IMR-90 (cell line): ENCODE measurements around the gene SUGCT. TPM values are rescaled to one million over a fixed set of nuclear protein-coding genes. Genes with fewer than 3 reads are reported as not detected.

Experiments used
- ATAC-seq: fragments of 200-7000 bp; cut with Tn5 transposase; 2 replicates; pipeline ENCODE4 v1.9.1; 2020; ENCODE audit warnings: low read depth, mild to moderate bottlenecking, moderate library complexity
- BruUV-seq: library from RNA; stranded (reverse); fragments of 400-500 nt; replicated peaks from 2 replicates; lab custom pipeline; 2021; lab: Mats Ljungman, UMichigan
- CTCF ChIA-PET: fragments of 300-600 bp; formaldehyde crosslinking; extraction: SDS; loops from one replicate; lab custom pipeline; 2021; ENCODE audit warnings: antibody characterized with exemption; lab: Yijun Ruan, JAX
- POLR2A ChIA-PET: fragments of 300-600 bp; sonication (Branson Sonifier 250); formaldehyde crosslinking; loops from one replicate; lab custom pipeline; 2022; ENCODE audit warnings: antibody characterized with exemption; ENCODE audit not compliant: unreplicated experiment; lab: Charles Lee
- DNase-seq: peaks from one replicate; pipeline ENCODE4 v3.0.0; 2013
- H2AFZ ChIP-seq: replicated peaks from 2 replicates; pipeline ENCODE3; 2013; ENCODE audit warnings: low read length, mild to moderate bottlenecking; ENCODE audit not compliant: poor library complexity
- H2AK5ac ChIP-seq: 2 replicates; pipeline ENCODE4 v1.6.1; 2013; ENCODE audit warnings: low read depth, low read length, inconsistent platforms
- H2AK9ac ChIP-seq: replicated peaks from 2 replicates; pipeline ENCODE3; 2013; ENCODE audit warnings: mild to moderate bottlenecking, low read depth, low read length, moderate library complexity; ENCODE audit not compliant: poor library complexity
- H2BK120ac ChIP-seq: 2 replicates; pipeline ENCODE4 v1.6.1; 2013; ENCODE audit warnings: low read depth, low read length, inconsistent platforms
- H2BK15ac ChIP-seq: 3 replicates; pipeline ENCODE4 v1.6.1; 2013; ENCODE audit warnings: low read depth, low read length, inconsistent platforms
- H2BK20ac ChIP-seq: 2 replicates; pipeline ENCODE4 v1.6.1; 2013; ENCODE audit warnings: low read depth, mild to moderate bottlenecking, inconsistent platforms, low read length, moderate library complexity
- H2BK5ac ChIP-seq: 2 replicates; pipeline ENCODE4 v1.6.1; 2013; ENCODE audit warnings: mild to moderate bottlenecking, low read depth, low read length, inconsistent platforms; ENCODE audit not compliant: poor library complexity, severe bottlenecking
- H3K14ac ChIP-seq: replicated peaks from 2 replicates; pipeline ENCODE4 v1.6.1; 2013; ENCODE audit warnings: low read depth, low read length, inconsistent platforms
- H3K18ac ChIP-seq: 2 replicates; pipeline ENCODE4 v1.6.1; 2013; ENCODE audit warnings: low read depth, low read length, control low read depth
- H3K23ac ChIP-seq: 2 replicates; pipeline ENCODE4 v1.6.1; 2013; ENCODE audit warnings: low read depth, low read length, inconsistent platforms
- H3K27ac ChIP-seq: 2 replicates; pipeline ENCODE4 v1.5.1; 2013; ENCODE audit warnings: mild to moderate bottlenecking, control low read depth, low read length; ENCODE audit not compliant: insufficient read depth
- H3K27me3 ChIP-seq: 2 replicates; pipeline ENCODE4 v1.6.1; 2013; ENCODE audit warnings: low read length; ENCODE audit not compliant: control insufficient read depth, insufficient read depth
- H3K36me3 ChIP-seq: 2 replicates; pipeline ENCODE4 v1.6.1; 2013; ENCODE audit warnings: low read length, mixed read lengths; ENCODE audit not compliant: control insufficient read depth, insufficient read depth
- H3K4ac ChIP-seq: 2 replicates; pipeline ENCODE4 v1.6.1; 2013; ENCODE audit warnings: low read depth, low read length, inconsistent platforms
- H3K4me1 ChIP-seq: 2 replicates; pipeline ENCODE4 v1.6.1; 2013; ENCODE audit warnings: low read length, mixed read lengths; ENCODE audit not compliant: control insufficient read depth, insufficient read depth
- H3K4me2 ChIP-seq: 2 replicates; pipeline ENCODE4 v1.6.1; 2013; ENCODE audit warnings: low read depth, mild to moderate bottlenecking, control low read depth, low read length, moderate library complexity
- H3K4me3 ChIP-seq: 2 replicates; pipeline ENCODE4 v1.5.1; 2013; ENCODE audit warnings: low read depth, mild to moderate bottlenecking, control low read depth, low read length, moderate library complexity; ENCODE audit not compliant: insufficient read depth
- H3K56ac ChIP-seq: 2 replicates; pipeline ENCODE4 v1.6.1; 2013; ENCODE audit warnings: low read length, inconsistent platforms; ENCODE audit not compliant: insufficient read depth; ENCODE audit errors: extremely low read depth
- H3K79me1 ChIP-seq, 2 experiments: 2 replicates each; pipeline ENCODE4 v1.6.1; 2013; ENCODE audit warnings: low read length in 2 of 2, inconsistent platforms in 1 of 2, low read depth in 1 of 2
- H3K9ac ChIP-seq: 2 replicates; pipeline ENCODE4 v1.6.1; 2013; ENCODE audit warnings: low read depth, low read length, control low read depth
- H3K9me1 ChIP-seq: 2 replicates; pipeline ENCODE4 v1.6.1; 2013; ENCODE audit warnings: low read length, inconsistent platforms; ENCODE audit not compliant: insufficient read depth
- H3K9me3 ChIP-seq: 2 replicates; pipeline ENCODE4 v1.6.1; 2013; ENCODE audit warnings: low read length; ENCODE audit not compliant: control insufficient read depth, insufficient read depth
- H4K20me1 ChIP-seq: 2 replicates; pipeline ENCODE4 v1.6.1; 2013; ENCODE audit warnings: low read length, inconsistent platforms; ENCODE audit not compliant: insufficient read depth
- H4K5ac ChIP-seq: 2 replicates; pipeline ENCODE4 v1.6.1; 2013; ENCODE audit warnings: mild to moderate bottlenecking, low read depth, low read length, control low read depth
- H4K8ac ChIP-seq, 2 experiments: 2 replicates each; pipeline ENCODE4 v1.6.1; 2013; ENCODE audit warnings: low read depth in 2 of 2, low read length in 2 of 2, control low read depth in 1 of 2, inconsistent platforms in 1 of 2
- H4K91ac ChIP-seq: 2 replicates; pipeline ENCODE4 v1.6.1; 2013; ENCODE audit warnings: low read depth, low read length, inconsistent platforms; ENCODE audit not compliant: insufficient read depth
- BHLHE40 ChIP-seq: fragments of 150-350 bp; IDR thresholded peaks from 2 replicates; pipeline ENCODE4 v1.6.1; 2016; ENCODE audit warnings: mild to moderate bottlenecking, low read depth, low read length
- CEBPB ChIP-seq: IDR thresholded peaks from 2 replicates; pipeline ENCODE4 v1.6.1; 2012; ENCODE audit warnings: low read depth, low read length, improper control_type of control experiment
- CHD1 ChIP-seq: IDR thresholded peaks from 2 replicates; pipeline ENCODE4 v1.6.1; 2012; ENCODE audit warnings: low read depth, low read length, improper control_type of control experiment
- CTCF ChIP-seq: conservative IDR thresholded peaks from 2 replicates; pipeline ENCODE4 v1.5.1; 2012; ENCODE audit warnings: mild to moderate bottlenecking, low read depth, low read length, improper control_type of control experiment
- ELK1 ChIP-seq: fragments of 150-350 bp; IDR thresholded peaks from 2 replicates; pipeline ENCODE4 v1.6.1; 2016; ENCODE audit warnings: low read depth, mild to moderate bottlenecking, low read length, moderate library complexity, borderline replicate concordance
- FOS ChIP-seq: fragments of 150-350 bp; IDR thresholded peaks from 2 replicates; pipeline ENCODE4 v1.6.1; 2016; ENCODE audit warnings: low read depth, low read length
- MAFK ChIP-seq: IDR thresholded peaks from 2 replicates; pipeline ENCODE4 v1.6.1; 2012; ENCODE audit warnings: low read depth, low read length, improper control_type of control experiment
- MAZ ChIP-seq: IDR thresholded peaks from 2 replicates; pipeline ENCODE4 v1.6.1; 2012; ENCODE audit warnings: low read depth, mild to moderate bottlenecking, low read length, improper control_type of control experiment, moderate library complexity, borderline replicate concordance
- MXI1 ChIP-seq: IDR thresholded peaks from 2 replicates; pipeline ENCODE4 v1.6.1; 2012; ENCODE audit warnings: low read depth, mild to moderate bottlenecking, low read length, moderate library complexity, borderline replicate concordance
- NFE2L2 ChIP-seq: fragments of 150-350 bp; IDR thresholded peaks from 2 replicates; pipeline ENCODE4 v1.6.1; 2016; ENCODE audit warnings: low read depth, mild to moderate bottlenecking, low read length
- POLR2A ChIP-seq: IDR thresholded peaks from 2 replicates; pipeline ENCODE4 v1.6.1; 2012; ENCODE audit warnings: mild to moderate bottlenecking, low read depth, low read length
- RAD21 ChIP-seq: IDR thresholded peaks from 2 replicates; pipeline ENCODE4 v1.6.1; 2012; ENCODE audit warnings: low read length, improper control_type of control experiment
- RCOR1 ChIP-seq: IDR thresholded peaks from 2 replicates; pipeline ENCODE4 v1.6.1; 2012; ENCODE audit warnings: mild to moderate bottlenecking, low read length, improper control_type of control experiment; ENCODE audit not compliant: insufficient replicate concordance
- RFX5 ChIP-seq: IDR thresholded peaks from 2 replicates; pipeline ENCODE4 v1.8.0; 2012; ENCODE audit warnings: low read depth, mild to moderate bottlenecking, low read length, moderate library complexity
- SMC3 ChIP-seq: fragments of 150-350 bp; IDR thresholded peaks from 2 replicates; pipeline ENCODE4 v1.6.1; 2016; ENCODE audit warnings: low read depth, mild to moderate bottlenecking, antibody characterized with exemption, low read length, moderate library complexity
- USF2 ChIP-seq: fragments of 150-350 bp; IDR thresholded peaks from 2 replicates; pipeline ENCODE4 v1.6.1; 2017; ENCODE audit warnings: mild to moderate bottlenecking, antibody characterized with exemption, low read length, low read depth
- WGBS, 2 experiments: methylation state at CpG; one replicate each; pipeline versions ENCODE4 v1.1.5 to v1.1.7; 2013; ENCODE audit warnings: missing lambda C conversion rate in 2 of 2; ENCODE audit not compliant: insufficient read length in 1 of 2; ENCODE audit errors: extremely low coverage in 2 of 2; 5-methylcytosine and 5-hydroxymethylcytosine counted together
- dilution Hi-C: fragments of 300-500 bp; cut with HindIII; formaldehyde crosslinking; loops from one replicate; pipeline ENCODE4 v1.14.3; 2018; ENCODE audit warnings: low sequenced_read_pairs; ENCODE audit not compliant: unreplicated experiment
- in situ Hi-C: fragments of 300-500 bp; cut with MboI; formaldehyde crosslinking; loops from 3 replicates; pipeline ENCODE4 v1.14.3; 2019; ENCODE audit warnings: low sequenced_read_pairs, inconsistent platforms, mixed read lengths
- intact Hi-C: fragments of 100-400 bp; cut with micrococcal nuclease; formaldehyde crosslinking; loops from 2 replicates; pipeline ENCODE4 v1.10.0; 2022
- polyA plus RNA-seq, 3 experiments: library from polyadenylated mRNA; depleted of rRNA; stranded (reverse); fragments of >200 nt; gene quantifications; 2 replicates each; pipeline ENCODE4 v1.2.3, GENCODE V29; 2012; ENCODE audit warnings: low replicate concordance in 1 of 3
- total RNA-seq: library from RNA; depleted of rRNA; stranded (reverse); fragments of >200 nt; gene quantifications from 2 replicates; pipeline ENCODE4 v1.2.3, GENCODE V29; 2012

SUGCT gene
- total and polyA plus RNA-seq, 2 of the 4 experiments (the other 2 are of a cell fraction): 5.9 to 8.3 TPM

- Histone ChIP-seq H3K14ac (no peak overlapping the region; the same call in 1 of the 2 replicates), H4K20me1 (no peaks in the 10 kb centered on the region), H4K8ac (no peak overlapping the region), H2BK20ac (no peak overlapping the region), H3K9me3 (no peaks in the 10 kb centered on the region), H3K4ac (no peak overlapping the region), H3K9me1 (peaks cover 6% of the 10 kb centered on the region; the same call in 1 of the 2 replicates), H3K27me3 (no peaks in the 10 kb centered on the region), H2AK5ac (no peak overlapping the region), H2BK120ac (no peak overlapping the region), H3K36me3 (no peaks in the 10 kb centered on the region), H3K27ac (no peak overlapping the region), H4K91ac (no peak overlapping the region), H3K18ac (no peak overlapping the region), H3K4me2 (no peak overlapping the region), H3K4me3 (no peak overlapping the region), H2AK9ac (no peak overlapping the region), H3K79me1 (no peaks in the 10 kb centered on the region), H2BK15ac (no peak overlapping the region; the same call in 2 of the 3 replicates), H3K56ac (no peak overlapping the region), H3K9ac (no peak overlapping the region), H4K5ac (no peak overlapping the region), H3K23ac (no peak overlapping the region), H3K4me1 (0 out of 2 replicates have a peak, but pooled peaks cover 2% of the 10 kb centered on the region), H2BK5ac (no peak overlapping the region), H2AFZ (no peak overlapping the region)
- DNase-seq (no peak), ATAC-seq (no peak)
- intact Hi-C loops (loop anchor here (10.0 kb wide), 1 partner anchor 1228 kb away; the partner anchor contains the start of gene INHBA), in situ Hi-C loops (no loop called here), dilution Hi-C loops (no loop called here)
- no CpG with 5 or more reads among the region's 2 CpGs for WGBS, 2 experiments
- ChIA-PET POLR2A (no interaction called here), CTCF (no interaction called here)
- BruUV-seq: no TSS peak
- TF ChIP-seq MAFK: no peak
- no peak for TF ChIP-seq MXI1
- no peak for TF ChIP-seq USF2
- TF ChIP-seq RAD21: no peak
- no peak for TF ChIP-seq RCOR1
- no peak for TF ChIP-seq RFX5
- TF ChIP-seq MAZ: no peak
- no peak for TF ChIP-seq NFE2L2
- no peak for TF ChIP-seq BHLHE40
- no peak for TF ChIP-seq POLR2A
- no peak for TF ChIP-seq FOS
- no peak for TF ChIP-seq CTCF
- TF ChIP-seq CHD1: no peak
- no peak for TF ChIP-seq CEBPB
- no peak for TF ChIP-seq ELK1
- no peak for TF ChIP-seq SMC3
Observed at GRCh38 chr7:40477094-40477493, 342.3 kb downstream of the SUGCT start.
